Measurements from ENCODE around the gene ADCY7.
"Not testable (repeated sequence)": the region's sequence is repeated elsewhere in the genome, so short reads cannot be mapped to it uniquely, and the experiment has no call there.

ADCY7 gene

GRCh38 chr16:50266337-50267091, at the start of gene ADCY7:
Gene ADCY7, plus strand, starts transcription at chr16:50266551. Its CDS starts 21,629 bp downstream, at chr16:50288180.
- FAIRE-seq: no peak

- FAIRE-seq: no peak
Observed at GRCh38 chr16:50219402-50219975, 46.9 kb upstream of the ADCY7 start.

DNA sequence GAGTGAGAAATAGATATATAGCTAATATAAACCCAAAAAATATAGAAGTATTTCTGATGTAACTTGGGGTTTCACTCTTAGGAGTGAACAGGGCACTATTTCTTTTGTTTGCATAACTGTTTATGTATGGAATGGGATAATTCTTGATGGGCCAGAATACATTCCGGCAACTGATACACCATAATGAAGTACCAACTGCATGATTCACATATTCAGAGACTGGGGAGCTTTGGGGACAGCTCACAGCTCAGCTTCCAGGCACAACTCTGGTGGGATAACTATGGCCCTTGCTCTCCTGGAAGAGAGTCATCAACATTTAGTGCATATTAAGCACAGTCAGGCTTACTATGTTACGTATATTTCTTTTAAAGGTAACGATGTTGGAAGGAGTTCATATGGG, 42.1 kb upstream of the ADCY7 start:
- FAIRE-seq: no peak

DNA sequence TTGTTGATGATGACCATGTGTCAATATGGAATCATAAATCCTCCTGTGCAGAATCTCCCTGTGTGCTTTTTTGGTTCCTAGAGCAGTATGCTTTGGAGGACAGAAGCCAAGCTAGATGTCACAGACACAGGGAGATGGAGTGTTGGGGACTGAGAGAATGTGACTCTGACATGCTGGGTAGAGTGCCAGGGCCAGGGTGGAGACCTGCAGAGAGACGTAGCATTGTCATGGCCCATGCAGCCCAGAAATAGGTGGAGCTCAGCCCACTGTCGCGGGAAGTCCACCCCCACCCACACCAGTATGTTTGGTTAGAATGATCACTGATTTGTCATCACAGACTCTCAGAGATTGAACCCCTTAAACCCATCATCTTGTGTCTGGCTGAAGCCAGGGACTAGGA, 39.2 kb upstream of the ADCY7 start:
- no peak for FAIRE-seq

DNA sequence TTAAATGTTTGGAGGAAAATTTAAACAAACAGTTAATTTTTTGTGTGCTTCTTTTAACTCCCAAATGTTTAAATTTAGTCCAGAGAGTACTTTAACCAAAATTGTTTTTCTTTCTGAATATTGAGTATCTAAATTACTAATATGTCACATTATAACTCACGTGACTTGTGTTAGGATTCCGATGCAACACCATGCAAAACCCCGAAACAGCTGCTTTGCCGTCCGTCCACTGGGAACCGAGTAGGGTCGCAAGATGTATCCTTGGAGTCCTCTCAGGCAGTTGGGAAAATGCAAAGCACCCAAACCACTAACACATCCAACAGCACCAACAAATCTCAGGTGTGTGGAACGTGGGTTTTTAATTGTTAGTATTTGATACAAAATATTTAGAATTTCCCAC, 38.7 kb upstream of the ADCY7 start:
- FAIRE-seq: no peak

DNA sequence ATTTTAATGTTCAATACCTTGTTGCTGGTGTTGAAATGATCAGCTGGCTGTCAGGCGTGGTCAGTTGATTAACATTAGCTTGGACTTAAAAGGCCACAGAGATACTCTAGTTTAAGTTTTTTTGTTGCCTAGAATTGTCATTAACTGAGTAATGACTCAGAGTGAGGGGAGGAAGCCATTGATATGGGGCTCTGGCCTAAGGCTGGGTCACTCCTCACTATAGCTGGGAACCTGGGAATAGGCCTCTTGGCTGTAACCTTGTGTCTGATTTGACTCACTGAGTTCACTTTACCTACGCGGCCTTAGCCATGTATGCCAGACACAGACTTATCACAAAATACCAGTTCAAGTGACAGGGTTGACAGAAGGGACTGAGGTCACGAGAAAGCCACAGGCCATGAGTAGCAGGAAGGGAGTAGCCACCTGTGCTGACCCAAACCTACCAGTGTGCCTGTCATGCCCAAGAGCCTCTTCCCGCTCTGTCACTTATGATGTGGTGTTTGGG, 37.9 kb upstream of the ADCY7 start:
- FAIRE-seq: no peak

- no peak for FAIRE-seq
Observed at GRCh38 chr16:50229149-50229726, 37.1 kb upstream of the ADCY7 start.

- no peak for FAIRE-seq
Observed at GRCh38 chr16:50234771-50235556, 31.4 kb upstream of the ADCY7 start.

DNA sequence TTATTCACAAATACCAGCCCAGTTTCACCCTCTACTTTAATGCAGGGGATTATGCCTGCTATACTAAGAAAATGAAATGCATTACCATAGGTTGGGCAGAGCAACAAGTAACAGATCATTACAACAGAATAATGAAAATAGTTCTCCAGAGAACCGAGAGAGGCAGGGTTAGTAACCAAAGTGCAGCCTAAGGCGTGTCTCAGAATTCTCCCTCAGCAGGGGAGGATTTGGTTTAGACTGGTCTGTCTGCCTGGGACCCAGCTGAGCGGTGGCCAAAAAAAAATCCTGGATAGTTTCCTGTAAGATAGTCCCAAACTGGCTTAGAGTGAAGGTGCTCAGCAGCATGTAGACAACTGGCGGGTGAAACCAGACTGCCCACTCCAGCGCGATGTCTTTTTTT, 30.8 kb upstream of the ADCY7 start:
- no peak for FAIRE-seq

GRCh38 chr16:50238314-50238713, 28.0 kb upstream of the ADCY7 start:
- FAIRE-seq: no peak

- FAIRE-seq: no peak
Observed at GRCh38 chr16:50238868-50239301, 27.5 kb upstream of the ADCY7 start.

GRCh38 chr16:50243024-50243423, 23.3 kb upstream of the ADCY7 start:
- FAIRE-seq: not testable (repeated sequence)

GRCh38 chr16:50244140-50244503, 22.2 kb upstream of the ADCY7 start:
- no peak for FAIRE-seq

GRCh38 chr16:50244504-50245416, 21.6 kb upstream of the ADCY7 start:
- FAIRE-seq: no peak

- no peak for FAIRE-seq
Observed at GRCh38 chr16:50245417-50246298, 20.7 kb upstream of the ADCY7 start.

DNA sequence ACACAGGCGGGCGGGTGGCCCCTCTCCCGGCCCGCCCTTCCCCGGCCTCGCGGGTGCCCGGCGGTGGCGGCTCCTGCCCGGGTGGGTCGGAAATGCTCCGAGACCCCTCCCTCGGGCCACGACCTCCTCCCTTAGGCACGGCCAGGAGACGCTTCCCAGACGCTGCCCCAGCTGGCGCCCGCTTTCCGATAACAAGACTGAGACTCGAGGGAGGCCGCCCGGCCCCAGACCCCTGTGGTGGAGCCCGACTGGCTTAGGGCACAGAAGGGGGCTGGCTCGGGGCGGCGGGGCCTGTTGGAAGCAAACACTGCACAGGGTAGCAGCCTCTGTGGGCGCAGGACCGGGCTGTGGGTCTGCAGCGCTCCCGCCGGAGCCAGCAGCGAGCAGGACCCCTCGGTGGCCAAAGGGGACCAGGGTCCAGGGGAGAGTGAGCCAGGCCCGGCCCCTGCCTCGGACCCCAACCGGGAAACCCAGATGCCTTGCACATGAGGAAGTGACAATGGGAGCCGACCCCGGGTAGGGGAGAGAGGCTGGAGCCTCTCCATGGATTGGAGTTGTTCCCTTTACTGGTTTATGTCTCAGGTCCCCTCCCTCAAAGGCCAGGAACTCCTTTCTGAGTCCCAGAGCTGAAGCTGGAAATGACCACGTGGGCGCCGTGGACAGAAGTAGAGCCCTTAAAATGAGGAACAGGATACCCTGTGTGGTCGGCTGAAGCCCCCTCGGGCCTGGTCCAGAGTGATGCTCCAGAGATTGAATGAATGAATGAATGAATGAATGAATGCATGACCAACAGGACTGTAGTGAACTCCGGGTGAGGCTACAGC, 19.8 kb upstream of the ADCY7 start:
- no peak for FAIRE-seq

GRCh38 chr16:50247123-50247905, 19.0 kb upstream of the ADCY7 start:
- FAIRE-seq: no peak

DNA sequence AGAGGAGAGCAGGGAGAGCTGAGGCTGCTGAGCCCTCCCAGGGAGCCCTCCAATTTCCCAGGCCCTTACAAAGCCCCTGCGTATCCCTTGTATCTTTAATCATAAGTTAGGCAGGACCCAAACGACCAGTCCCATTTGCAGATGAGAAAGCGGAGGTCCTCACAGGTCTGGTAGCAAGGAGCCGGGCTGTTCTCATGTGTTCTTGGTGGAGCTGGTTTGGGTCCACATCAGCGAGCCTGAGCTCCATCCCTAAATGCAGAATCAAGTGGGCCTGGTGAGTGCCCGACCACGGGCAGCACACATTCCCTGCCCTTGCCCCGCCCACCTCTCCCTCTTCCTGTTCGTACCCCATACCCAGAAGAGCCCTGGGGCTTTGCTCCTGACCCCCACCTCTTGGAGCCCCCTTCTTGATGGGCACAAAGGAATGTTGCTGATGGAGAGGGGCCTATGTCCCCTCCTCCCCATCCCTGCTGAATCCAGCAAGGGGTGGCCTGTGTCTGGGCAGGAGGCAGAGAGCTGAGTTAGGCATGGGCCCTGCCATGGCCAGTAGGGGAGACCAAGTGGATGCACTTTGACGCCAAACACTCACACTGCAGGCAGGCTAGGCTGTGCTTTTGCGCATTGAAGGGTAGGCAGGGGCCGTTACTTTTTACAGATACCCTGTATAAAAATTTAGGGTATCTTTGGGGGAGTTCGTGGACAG, 18.3 kb upstream of the ADCY7 start:
- FAIRE-seq: no peak

DNA sequence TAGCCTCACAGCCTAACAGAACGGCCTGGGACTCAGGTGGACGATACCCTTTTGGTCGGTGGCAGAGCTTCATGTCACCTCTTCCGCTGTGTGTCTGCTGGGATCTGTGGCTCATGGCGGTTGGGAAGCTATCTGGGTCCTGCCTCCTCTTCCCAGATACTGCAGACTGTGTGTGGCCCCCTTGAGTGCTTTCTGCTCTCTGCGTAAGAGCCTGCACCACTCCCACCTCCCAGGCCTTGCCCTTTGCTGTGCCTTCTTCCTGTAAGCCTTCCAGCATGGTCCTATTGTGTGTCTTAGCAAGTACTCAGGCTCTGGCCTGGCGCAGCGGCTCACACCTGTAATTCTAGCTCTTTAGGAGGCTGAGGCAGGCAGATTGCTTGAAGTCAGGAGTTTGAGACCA, 17.5 kb upstream of the ADCY7 start:
- FAIRE-seq: no peak
